GM13977 (cell line): ENCODE data around the gene ASB2.

Experiments
- DNase-seq: peaks from one replicate; pipeline ENCODE4 v3.0.0; 2012; ENCODE audit warnings: low spot score
- CTCF ChIP-seq: IDR thresholded peaks from 2 replicates; pipeline ENCODE4 v1.5.1; 2012; ENCODE audit warnings: mild to moderate bottlenecking, control low read depth; ENCODE audit not compliant: insufficient read depth; ENCODE audit errors: extremely low read depth, missing control alignments
- in situ Hi-C: fragments of 300-500 bp; cut with MboI; formaldehyde crosslinking; loops from one replicate; pipeline ENCODE4 v1.12.0; 2022; ENCODE audit warnings: low sequenced_read_pairs, low pct_unique_long_range_greater_than_20kb, mixed read lengths, inconsistent platforms; ENCODE audit not compliant: unreplicated experiment

Gene ASB2

DNA sequence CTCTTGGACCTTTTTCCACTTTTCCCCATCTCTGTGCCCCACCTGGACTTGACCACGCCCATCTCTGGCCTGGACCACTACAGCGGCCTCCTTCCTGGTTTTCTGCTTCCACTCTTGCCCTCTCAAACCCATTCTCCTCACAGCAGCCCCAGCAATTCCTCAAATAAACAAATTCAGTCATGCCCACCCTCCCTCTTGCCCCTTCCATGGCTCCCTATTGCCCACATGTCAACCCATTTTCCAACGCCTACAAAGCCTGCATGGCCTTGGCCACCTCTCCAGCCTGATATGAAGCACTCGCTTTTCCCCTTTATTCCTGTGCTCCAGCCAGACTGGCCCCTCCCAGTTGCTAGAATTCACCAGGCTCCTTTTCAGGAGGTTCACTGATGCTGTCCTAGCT, 43.9 kb upstream of the ASB2 start:
- DNase-seq: no peak
- in situ Hi-C loops: no loop called here
- TF ChIP-seq CTCF: no peak

DNA sequence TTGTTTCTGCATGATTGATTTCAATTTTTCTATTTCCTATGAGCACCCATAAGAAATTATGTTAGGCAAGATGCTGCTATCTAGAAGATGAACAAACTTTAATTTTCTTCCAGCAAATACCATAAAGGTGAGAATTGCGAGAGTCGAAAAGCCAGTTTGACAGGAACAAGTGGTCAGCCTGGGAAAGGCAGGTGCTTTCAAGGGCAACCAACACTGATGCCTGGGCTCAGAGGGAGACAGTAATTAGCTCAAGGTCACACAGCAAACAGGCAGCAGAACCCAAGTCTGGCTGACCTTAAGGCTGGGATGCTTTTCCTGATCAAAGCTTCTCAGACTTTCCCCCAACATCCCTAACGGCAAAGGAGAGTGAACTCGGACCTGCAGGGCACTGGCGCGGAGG, 43.0 kb upstream of the ASB2 start:
- TF ChIP-seq CTCF: no peak
- DNase-seq: no peak
- in situ Hi-C loops: no loop called here

DNA sequence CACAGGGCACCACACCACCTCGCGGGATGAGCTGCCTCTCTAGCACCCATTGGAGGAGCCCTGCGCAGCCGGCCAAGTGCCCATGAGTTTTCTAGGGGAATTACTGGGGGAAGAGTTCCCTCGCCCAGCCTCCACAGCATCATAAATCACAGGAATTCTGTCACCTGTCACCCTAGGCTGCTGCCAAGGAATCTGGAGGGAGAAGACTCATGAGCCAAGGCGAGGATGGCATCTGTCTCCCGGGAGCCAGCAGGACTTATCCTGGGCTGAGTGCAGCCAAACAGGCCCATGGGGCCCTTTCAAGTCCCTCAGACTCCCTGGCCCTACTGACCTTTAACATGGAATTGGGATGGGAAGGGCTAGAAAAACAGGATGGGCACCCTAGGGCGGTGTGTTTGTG, 41.9 kb upstream of the ASB2 start:
- no peak for TF ChIP-seq CTCF
- no peak for DNase-seq
- in situ Hi-C loops: no loop called here

DNA sequence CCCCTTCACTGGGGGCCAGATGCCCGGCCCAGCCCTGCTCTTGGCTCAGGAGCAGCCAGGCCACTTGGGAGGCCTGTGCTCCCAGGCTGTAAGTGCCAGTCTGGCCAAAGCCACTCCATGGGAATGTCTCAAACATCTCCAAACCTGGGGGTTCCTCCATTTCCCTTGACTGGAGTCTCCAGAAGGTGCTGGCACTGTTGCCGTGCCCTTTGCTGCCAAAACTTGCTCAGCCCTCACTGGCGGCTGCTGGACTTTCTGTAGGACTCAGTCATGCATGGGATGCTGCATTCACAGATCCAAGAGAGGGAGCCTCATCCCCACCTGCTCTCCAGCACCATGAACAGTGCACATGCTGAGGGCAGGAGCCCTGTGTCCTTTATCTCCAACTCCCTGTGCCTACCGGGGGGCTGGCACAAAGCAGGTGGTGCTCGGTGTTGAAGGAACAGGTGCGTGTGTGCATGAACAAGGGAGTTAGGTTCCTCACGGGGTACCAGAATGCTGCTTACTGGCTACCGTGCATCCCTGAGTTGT, 40.1 kb upstream of the ASB2 start:
- in situ Hi-C loops: no loop called here
- no peak for TF ChIP-seq CTCF

DNA sequence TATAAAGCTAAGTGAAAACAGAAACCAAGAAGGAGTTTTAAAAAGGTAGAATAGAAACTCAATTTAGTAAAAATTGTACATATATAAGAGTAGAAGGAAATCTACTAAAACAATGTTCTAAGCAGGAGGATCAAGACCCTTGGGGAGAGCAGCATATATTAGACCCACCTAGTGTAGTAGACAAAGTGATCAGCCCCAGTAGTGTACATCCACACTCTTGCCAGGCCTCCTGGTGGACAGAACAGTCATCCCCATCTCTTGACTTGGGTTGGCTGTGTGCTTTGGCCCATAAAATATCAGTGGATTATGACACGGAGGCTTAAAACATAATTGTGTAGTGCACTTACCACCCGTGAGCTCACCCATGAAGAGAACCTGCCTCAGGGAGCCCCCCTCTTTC, 38.9 kb upstream of the ASB2 start:
- DNase-seq: no peak
- no peak for TF ChIP-seq CTCF
- in situ Hi-C loops: no loop called here

More for the DNA sequence above, 40.1 kb upstream of the ASB2 start:
- no peak for DNase-seq

GRCh38 chr14:94014382-94014781, 38.0 kb upstream of the ASB2 start:
- TF ChIP-seq CTCF: no peak
- in situ Hi-C loops: no loop called here
- DNase-seq: no peak

DNA sequence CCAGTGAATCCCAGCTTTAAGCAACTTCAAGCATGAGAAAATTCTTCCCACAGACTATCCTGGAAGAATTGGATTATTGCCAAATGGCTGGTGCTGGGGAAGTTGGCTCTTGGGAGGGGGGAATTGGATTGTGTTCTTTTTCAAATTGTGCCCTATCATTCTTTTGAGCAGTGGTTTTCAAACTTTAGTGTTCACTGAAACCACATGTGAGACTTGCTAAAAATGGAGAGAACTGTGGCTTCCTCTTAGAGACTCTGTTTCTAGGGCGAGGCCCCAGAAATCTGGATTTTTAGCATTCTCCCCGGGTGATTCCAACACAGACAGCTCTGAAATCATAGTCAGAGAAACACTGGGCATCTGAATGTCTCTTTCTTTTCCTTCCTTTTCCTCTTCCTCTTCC, 35.4 kb upstream of the ASB2 start:
- in situ Hi-C loops: no loop called here
- DNase-seq: peak; percentile 58
- no peak for TF ChIP-seq CTCF
